Cardiac muscle cell (in vitro differentiated cells and primary cell): ENCODE measurements around the gene YEATS2. TPM values are rescaled to one million over a fixed set of nuclear protein-coding genes. Genes with fewer than 3 reads are reported as not detected.
A peak's percentile ranks its signal among the peaks of the same experiment; 100 is the strongest.

ENCODE experiments used
- DNase-seq, 2 donors: peaks; one replicate each; pipeline versions ENCODE4 v3.0.0 to v3.0.0-alpha.2; 2010 to 2017; ENCODE audit warnings: low read depth in 1 of 2, low spot score in 1 of 2
- H3K27ac ChIP-seq: fragments of 200-600 bp; sonication (generic); 2 replicates; pipeline ENCODE4 v1.5.1; 2016
- H3K27me3 ChIP-seq: fragments of 200-600 bp; sonication (generic); 2 replicates; pipeline ENCODE4 v1.6.0; 2016; ENCODE audit warnings: control low read depth
- H3K36me3 ChIP-seq: fragments of 200-600 bp; sonication (generic); 2 replicates; pipeline ENCODE4 v1.5.1; 2016; ENCODE audit warnings: control low read depth
- H3K4me1 ChIP-seq: fragments of 200-600 bp; sonication (generic); 2 replicates; pipeline ENCODE4 v1.8.1; 2017; ENCODE audit warnings: low read depth, mild to moderate bottlenecking, mixed run types
- H3K4me3 ChIP-seq: fragments of 200-600 bp; sonication (generic); 2 replicates; pipeline ENCODE4 v1.5.1; 2016; ENCODE audit warnings: mild to moderate bottlenecking
- H3K9me3 ChIP-seq: fragments of 200-600 bp; sonication (generic); 2 replicates; pipeline ENCODE4 v1.5.1; 2017; ENCODE audit warnings: low read depth, mild to moderate bottlenecking, control low read depth
- polyA plus RNA-seq: library from polyadenylated mRNA; unstranded; fragments of >200 nt; fragmentation: Nextera tagmentation; extraction: Ambion mirVana; gene quantifications from 2 replicates; pipeline ENCODE4 v1.2.1, GENCODE V29; 2016
- total RNA-seq: library from RNA; depleted of rRNA; stranded (reverse); fragments of >200 nt; gene quantifications from 2 replicates; pipeline ENCODE4 v1.2.3, GENCODE V29; 2016
- TF ChIP-seq, protein P1 (sequence below): IDR thresholded peaks from 2 replicates; pipeline ENCODE4 v1.5.1; 2012; ENCODE audit warnings: low read depth, mild to moderate bottlenecking, low read length

The YEATS2 gene
- total and polyA plus RNA-seq, 2 experiments from 2014 or later, result 15.7 to 34.9 TPM

DNA sequence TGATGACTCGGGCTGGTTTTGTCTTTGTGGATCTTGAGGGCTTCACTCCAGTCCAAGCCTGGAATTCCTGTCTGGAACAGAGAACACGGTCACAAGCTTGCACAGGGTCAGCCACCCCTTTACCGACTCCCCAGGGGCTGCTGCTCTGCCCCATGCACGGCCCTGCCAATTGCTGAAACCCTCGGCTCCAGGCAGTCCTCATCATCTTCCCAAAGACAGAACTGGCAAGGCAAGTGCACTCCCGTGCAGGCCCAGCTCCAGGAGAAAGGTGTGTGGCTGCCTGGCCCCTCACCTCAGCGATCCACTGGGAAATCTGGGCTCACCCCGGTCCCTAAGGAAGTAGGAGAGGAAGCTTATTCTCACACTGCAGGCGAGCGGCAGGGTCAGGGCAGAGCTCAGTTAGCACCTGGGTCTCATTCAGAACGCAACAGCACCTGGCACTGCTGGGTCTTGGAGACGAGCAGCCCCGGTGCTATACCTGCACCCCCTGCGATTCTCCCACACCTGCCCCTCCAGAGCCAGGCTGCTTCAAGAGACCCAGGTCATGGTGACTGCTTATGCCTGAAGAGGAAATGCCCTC is 120.5 kb downstream of the YEATS2 start:
- no peaks in the 10 kb centered on the region for H3K4me1 ChIP-seq
- TF ChIP-seq, protein P1, sequence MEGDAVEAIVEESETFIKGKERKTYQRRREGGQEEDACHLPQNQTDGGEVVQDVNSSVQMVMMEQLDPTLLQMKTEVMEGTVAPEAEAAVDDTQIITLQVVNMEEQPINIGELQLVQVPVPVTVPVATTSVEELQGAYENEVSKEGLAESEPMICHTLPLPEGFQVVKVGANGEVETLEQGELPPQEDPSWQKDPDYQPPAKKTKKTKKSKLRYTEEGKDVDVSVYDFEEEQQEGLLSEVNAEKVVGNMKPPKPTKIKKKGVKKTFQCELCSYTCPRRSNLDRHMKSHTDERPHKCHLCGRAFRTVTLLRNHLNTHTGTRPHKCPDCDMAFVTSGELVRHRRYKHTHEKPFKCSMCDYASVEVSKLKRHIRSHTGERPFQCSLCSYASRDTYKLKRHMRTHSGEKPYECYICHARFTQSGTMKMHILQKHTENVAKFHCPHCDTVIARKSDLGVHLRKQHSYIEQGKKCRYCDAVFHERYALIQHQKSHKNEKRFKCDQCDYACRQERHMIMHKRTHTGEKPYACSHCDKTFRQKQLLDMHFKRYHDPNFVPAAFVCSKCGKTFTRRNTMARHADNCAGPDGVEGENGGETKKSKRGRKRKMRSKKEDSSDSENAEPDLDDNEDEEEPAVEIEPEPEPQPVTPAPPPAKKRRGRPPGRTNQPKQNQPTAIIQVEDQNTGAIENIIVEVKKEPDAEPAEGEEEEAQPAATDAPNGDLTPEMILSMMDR, result no peak
- peaks cover 4% of the 10 kb centered on the region for H3K36me3 ChIP-seq
- no peak for DNase-seq
- no peak overlapping the region for H3K27ac ChIP-seq
- H3K9me3 ChIP-seq, result no peaks in the 10 kb centered on the region
- H3K4me3 ChIP-seq, result no peak overlapping the region
- no peaks in the 10 kb centered on the region for H3K27me3 ChIP-seq

DNA sequence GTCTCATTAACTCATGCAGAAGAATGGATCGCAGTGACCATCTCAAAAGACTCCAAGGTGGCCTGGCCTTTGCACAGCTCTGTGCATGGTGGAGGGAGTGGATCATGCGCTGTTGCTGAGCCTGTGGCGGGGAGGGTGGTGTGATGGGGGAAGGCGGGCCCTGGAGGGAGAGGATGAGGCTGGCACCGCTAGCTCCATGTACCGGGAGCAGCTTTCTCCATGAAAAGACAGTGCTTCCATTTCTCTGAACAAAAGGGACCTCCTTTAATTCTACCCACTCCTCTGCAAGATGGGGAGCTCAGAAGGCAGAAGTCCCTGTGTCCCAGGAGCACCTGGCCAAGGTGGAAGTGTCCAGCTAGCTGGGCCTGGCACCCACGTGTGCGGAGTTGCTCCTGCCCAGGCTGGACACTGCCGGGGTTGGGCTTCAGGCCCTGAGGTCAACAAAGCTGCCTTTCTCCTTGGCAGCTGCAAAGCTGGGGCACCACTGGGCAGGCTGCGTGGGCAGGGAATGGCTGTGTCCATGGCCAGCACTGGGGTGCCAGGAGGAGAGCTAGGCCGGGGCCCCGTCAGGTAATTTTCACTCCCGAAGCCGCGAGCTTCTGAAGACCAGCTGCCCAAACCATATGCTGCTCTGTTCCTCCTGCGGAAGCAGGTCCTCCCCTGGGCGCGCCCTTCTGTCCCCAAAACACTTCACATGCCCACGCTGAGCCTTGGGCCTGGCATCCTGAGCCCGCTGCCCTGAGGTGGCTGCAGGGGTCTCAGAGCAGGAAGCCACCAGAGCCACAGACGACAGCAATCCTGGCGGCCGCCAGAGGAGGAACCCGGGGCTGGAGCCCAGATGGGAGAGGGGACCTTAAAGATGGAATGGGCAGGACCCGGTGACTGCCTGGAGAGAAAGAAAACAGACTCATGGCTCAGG is 121.4 kb downstream of the YEATS2 start:
- H3K9me3 ChIP-seq, result no peaks in the 10 kb centered on the region
- H3K36me3 ChIP-seq, result peaks cover 4% of the 10 kb centered on the region
- H3K4me1 ChIP-seq, result peaks cover 7% of the 10 kb centered on the region
- peaks cover 5% of the 10 kb centered on the region for H3K27me3 ChIP-seq
- TF ChIP-seq, protein P1, result no peak
- no peak overlapping the region for H3K27ac ChIP-seq
- no peak overlapping the region for H3K4me3 ChIP-seq
- DNase-seq, result no peak

- H3K4me3 ChIP-seq, result no peak overlapping the region
- no peaks in the 10 kb centered on the region for H3K9me3 ChIP-seq
- TF ChIP-seq, protein P1, result no peak
- peaks cover 12% of the 10 kb centered on the region for H3K4me1 ChIP-seq
- H3K36me3 ChIP-seq, result peaks cover 4% of the 10 kb centered on the region
- H3K27ac ChIP-seq, result no peak overlapping the region
- H3K27me3 ChIP-seq, result peaks cover 6% of the 10 kb centered on the region
- no peak for DNase-seq
These were observed 122.2 kb downstream of the YEATS2 start for GRCh38 chr3:183819831-183820230.

DNA sequence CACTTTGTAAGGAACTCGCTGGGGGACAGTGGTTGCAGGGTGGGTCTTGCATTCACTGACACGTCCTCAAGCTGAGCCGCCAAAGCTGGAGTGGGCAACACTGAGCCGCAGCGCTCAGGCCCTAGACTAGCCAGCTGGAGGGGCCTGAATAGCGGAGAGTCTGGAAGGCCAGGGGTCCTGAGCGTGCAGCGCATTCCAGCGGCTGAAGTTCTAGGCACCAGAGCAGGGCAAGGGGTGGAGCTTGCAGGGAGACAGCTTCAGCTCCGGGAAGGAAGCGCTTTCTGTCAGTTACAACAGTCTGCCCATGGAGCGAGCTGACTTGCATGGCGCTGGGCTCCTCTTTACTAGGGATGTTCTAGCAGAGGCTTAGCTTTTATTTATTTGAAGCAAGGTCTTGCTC is 125.0 kb downstream of the YEATS2 start:
- Histone ChIP-seq H3K4me1 (peaks cover 12% of the 10 kb centered on the region), H3K36me3 (no peaks in the 10 kb centered on the region), H3K27me3 (peaks cover 6% of the 10 kb centered on the region), H3K9me3 (no peaks in the 10 kb centered on the region), H3K27ac (no peak overlapping the region), H3K4me3 (no peak overlapping the region)
- TF ChIP-seq, protein P1, result no peak
- peak in 1 of 2 donors; percentile 30 for DNase-seq

DNA sequence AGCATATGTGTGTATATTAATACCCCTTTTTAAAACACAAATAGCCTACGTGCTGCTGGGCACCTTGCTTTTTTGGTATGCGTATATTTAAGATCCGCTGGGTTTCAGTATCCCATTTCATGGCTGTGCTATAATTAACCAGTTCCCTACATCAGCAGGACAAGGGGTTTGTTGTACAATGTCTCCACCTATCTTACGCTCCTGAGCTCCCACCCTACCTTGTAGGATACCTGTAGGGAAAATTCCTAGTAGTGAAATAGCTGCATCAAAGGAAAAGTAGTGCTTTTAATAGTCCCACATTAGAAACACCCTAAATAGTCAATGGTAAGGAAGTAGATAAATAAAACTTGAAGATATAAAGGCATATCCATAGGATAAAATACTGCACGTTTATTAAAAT is 126.4 kb downstream of the YEATS2 start:
- TF ChIP-seq, protein P1, result no peak
- DNase-seq, result no peak
- no peaks in the 10 kb centered on the region for H3K9me3 ChIP-seq
- no peaks in the 10 kb centered on the region for H3K36me3 ChIP-seq
- peaks cover 12% of the 10 kb centered on the region for H3K4me1 ChIP-seq
- no peak overlapping the region for H3K27ac ChIP-seq
- H3K4me3 ChIP-seq, result peak overlapping the region; percentile 8
- peaks cover 6% of the 10 kb centered on the region for H3K27me3 ChIP-seq
